GM03348 (cell line): ENCODE measurements around the gene OR13C5.
A peak's percentile ranks its signal among the peaks of the same experiment; 100 is the strongest.
"Not testable (repeated sequence)": the region's sequence is repeated elsewhere in the genome, so short reads cannot be mapped to it uniquely, and the experiment has no call there.

Experiments used
- DNase-seq: peaks from one replicate; pipeline ENCODE4 v3.0.0; 2012; ENCODE audit warnings: low spot score

OR13C5 gene

GRCh38 chr9:104599313-104599712, at the start of gene OR13C5:
OR13C5 (minus strand) TSS chr9:104599413; CDS start chr9:104599413, 0 bp downstream.
- not testable (repeated sequence) for DNase-seq

DNA sequence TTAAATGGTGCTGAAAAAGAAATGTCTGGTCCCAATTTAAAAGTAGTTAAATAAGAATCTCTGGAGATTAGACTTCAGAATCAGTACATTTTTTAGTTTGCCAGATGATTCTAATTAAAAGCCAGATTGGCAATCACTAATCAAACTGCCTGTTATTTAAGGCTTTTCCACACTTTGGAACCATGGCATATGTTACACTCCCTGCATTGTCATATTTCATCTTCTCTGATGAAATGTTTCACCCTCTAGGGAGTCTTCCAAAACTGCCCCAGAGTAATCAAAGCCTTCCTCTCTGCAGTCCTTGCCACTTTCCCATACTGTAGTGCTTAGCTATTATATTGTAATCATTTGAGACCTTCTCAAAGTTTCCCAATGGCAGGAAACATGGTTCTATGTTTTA, 36.2 kb upstream of the OR13C5 start:
- no peak for DNase-seq

- no peak for DNase-seq
Observed at GRCh38 chr9:104633976-104634520, 34.8 kb upstream of the OR13C5 start.

DNA sequence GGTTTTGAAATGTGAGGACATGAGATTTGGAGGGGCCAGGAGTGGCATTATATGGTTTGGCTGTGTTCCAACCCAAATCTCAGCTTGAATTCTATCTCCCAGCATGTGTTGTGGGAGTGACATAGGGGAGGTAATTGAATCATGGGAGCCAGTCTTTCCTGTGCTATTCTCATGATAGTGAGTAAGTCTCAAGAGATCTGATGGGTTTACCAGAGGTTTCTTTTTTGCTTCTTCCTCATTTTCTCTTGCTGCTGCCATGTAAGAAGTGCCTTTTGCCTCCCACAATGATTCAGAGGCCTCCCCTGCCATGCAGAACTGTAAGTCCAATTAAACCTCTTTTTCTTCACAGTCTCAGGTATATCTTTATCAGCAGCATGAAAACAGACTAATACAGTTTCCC, 26.8 kb upstream of the OR13C5 start:
- DNase-seq = not testable (repeated sequence)

GRCh38 chr9:104618104-104618503, 18.9 kb upstream of the OR13C5 start, which contains the start of gene OR13C9:
OR13C9 (minus strand) TSS chr9:104618204; CDS start chr9:104618204, 0 bp downstream.
- DNase-seq = no peak

DNA sequence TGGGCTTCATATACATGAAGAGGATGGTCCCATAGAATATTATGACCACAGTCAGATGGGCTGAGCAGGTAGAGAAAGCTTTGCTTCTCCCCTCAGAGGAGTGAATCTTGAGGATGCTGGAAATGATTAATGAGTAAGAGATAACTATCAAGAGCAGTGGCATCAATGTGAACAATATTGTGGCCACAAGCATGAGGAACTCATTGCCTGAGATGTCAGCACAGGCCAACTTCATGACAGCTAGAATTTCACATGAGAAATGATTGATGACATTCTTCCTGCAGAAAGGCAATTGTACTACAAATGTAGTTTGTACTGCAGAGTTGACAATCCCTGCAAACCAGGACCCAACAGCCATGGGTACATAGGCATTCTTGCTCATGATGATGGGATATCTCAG, 18.2 kb upstream of the OR13C5 start:
- DNase-seq = no peak

DNA sequence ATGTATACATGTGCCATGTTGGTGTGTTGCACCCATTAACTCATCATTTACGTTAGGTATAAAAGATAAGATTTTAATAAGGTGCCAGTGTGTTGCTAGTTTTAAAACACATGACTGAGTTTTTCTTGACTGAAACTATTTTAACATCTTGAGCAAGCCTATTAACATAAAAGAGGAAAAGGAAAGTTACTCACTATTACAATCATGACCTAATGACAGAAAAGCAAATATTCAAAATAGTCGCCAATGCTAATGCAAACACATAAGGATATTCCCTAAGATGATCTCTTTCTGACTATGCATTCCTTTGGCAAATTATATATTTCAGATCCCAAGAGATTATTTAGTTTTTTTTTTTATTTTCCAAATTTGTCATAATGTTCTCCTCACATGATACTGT, 12.0 kb upstream of the OR13C5 start:
- DNase-seq = no peak

GRCh38 chr9:104608336-104608735, 9.1 kb upstream of the OR13C5 start:
- DNase-seq = no peak

- no peak for DNase-seq
Observed at GRCh38 chr9:104606152-104606551, 6.9 kb upstream of the OR13C5 start.

- DNase-seq = not testable (repeated sequence)
Observed at GRCh38 chr9:104605527-104605926, 6.3 kb upstream of the OR13C5 start, which contains the start of gene OR13C2. OR13C2 (minus strand) TSS chr9:104605627; CDS start chr9:104605627, 0 bp downstream.

GRCh38 chr9:104604801-104605200, 5.6 kb upstream of the OR13C5 start:
- no peak for DNase-seq

DNA sequence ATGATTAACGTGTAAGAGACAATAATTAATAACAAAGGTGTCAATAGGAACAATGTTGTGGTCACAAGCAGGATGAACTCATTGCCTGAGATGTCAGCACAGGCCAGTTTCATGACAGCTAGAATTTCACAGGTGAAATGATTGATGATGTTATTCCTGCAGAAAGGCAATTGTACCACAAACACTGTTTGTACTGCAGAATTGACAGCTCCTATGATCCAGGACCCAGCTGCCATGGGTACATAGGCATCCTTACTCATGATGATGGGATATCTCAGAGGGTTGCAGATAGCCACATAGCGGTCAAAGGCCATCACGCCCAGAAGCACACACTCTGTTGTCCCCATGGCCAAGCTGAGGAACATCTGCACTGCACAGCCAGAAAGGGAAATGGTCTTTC, 464 bp downstream of the OR13C5 start:
- DNase-seq = not testable (repeated sequence)

- DNase-seq = no peak
Observed at GRCh38 chr9:104589626-104590025, 9.6 kb downstream of the OR13C5 start.

DNA sequence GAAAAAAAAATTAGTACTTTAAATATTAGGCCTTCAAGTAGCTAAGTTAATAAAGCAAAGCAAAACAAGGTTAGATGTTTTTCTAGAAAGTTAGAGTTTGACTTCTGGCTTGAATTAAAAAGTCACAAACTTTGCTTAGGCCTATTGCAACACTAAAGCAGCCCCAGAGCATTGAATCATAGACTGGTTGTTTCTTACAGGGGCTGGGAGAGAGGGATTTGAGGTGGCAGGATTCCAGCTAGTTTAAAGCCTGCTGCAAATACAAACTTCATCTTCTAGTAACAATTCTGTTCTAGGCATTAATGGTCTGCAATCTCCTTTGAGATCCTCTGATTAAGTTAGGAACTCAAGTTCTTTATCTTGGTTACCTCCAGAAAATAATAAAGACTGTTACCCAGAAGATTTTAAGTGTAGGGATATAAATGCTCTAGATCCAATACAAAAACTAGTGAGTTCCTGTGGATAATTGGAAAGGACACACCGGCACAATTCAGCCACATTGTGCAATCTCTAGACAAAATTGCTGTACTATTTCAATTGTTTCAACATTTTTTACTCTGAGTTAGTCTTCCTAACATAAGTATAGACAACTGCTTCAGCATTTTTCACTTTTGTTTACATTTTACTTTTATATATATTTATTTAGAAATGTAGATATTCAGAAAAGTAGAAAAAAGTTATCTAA, 12.6 kb downstream of the OR13C5 start:
- DNase-seq = no peak

GRCh38 chr9:104580562-104580961, 18.7 kb downstream of the OR13C5 start:
- DNase-seq = no peak

GRCh38 chr9:104577263-104577662, 21.9 kb downstream of the OR13C5 start:
- no peak for DNase-seq

- DNase-seq = no peak
Observed at GRCh38 chr9:104575456-104575855, 23.8 kb downstream of the OR13C5 start.

- DNase-seq = no peak
Observed at GRCh38 chr9:104572612-104573011, 26.6 kb downstream of the OR13C5 start.

DNA sequence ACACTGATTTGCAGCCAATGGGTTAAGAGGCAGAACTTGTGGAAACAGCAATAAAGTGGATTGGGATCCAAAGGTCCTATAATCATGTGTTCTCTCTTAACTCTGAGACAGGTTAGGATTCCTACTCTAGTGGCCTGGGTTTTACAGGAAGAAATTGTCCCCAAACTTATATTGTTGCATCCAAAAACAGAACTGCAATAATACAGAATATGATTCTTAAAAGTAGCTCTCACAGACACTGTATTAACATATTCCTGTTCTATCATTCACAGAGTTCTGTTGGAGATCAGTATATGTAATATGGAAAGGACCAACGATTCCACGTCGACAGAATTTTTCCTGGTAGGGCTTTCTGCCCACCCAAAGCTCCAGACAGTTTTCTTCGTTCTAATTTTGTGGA, 30.3 kb downstream of the OR13C5 start, which contains the start of gene OR13C8:
Gene OR13C8 (plus strand): TSS at position 301 of the 400 bp plus-strand sequence. CDS start 0 bp downstream, at position 301.
- no peak for DNase-seq

DNA sequence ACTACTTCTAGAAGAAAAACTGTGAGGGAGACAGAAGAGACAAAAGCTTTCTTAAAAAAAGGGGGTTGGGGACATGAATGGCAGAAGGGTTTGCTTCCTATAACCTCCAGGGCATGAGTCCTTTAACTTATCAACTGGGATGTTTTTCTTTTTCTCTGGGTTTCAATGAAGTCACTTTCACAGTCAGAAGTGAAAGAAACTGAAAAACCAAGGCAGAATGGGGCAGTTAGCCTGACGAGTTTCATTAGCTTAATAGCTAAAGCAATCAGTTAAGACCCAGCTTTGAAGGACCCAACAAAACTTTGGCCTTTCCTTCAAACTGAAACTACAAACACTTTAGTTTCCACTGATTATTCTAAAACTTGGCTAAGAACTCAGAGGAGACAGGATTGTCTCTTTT, 34.9 kb downstream of the OR13C5 start:
- DNase-seq = no peak

GRCh38 chr9:104556830-104557634, 42.2 kb downstream of the OR13C5 start:
- no peak for DNase-seq

DNA sequence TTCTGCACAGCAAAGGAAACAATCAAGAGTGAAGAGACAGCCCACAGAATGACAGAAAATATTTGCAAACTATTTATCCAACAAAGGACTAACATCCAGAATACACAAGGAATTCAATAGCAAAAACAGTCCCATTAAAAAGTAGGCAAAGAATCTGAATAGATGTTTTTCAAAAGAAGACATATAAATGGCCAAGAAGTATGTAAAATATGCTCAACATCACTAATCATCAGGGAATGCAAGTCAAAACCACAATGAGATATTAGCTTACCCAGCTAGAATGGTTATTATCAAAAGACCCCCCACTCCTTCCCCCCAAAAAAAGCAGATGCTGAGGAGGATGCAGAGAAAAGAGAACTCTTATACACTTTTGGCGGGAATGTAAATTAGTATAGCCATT, 43.7 kb downstream of the OR13C5 start:
- DNase-seq = no peak

DNA sequence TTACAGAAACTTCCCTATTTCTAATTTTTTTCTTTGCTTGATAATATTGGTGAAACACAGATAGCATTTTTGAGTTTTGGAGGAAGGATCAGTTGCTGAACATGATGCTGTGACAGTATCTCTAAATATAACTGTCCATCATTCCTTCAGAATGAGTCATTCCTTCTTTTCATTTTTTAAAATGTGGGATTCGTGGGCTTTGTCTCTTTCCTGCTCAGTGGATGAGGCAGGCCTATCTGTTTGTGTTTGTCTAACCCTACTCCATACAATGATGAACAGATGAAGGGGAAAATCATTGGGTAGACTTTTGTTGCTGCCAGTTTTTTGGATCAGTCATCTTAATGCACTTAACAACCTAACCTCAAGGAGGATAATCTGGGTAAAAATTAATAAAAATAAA, 46.0 kb downstream of the OR13C5 start:
- DNase-seq = peak; percentile 1
